GM21381 (cell line): ENCODE results near the gene PIK3C2G.

ENCODE experiments used
- ATAC-seq: cut with Tn5 transposase; IDR thresholded peaks from one replicate; pipeline ENCODE4 v1.9.1; 2021; ENCODE audit warnings: mild to moderate bottlenecking, moderate library complexity; ENCODE audit not compliant: unreplicated experiment

The PIK3C2G gene

GRCh38 chr12:18270958-18271460 lies 9.7 kb downstream of the PIK3C2G start:
- no peak for ATAC-seq

DNA sequence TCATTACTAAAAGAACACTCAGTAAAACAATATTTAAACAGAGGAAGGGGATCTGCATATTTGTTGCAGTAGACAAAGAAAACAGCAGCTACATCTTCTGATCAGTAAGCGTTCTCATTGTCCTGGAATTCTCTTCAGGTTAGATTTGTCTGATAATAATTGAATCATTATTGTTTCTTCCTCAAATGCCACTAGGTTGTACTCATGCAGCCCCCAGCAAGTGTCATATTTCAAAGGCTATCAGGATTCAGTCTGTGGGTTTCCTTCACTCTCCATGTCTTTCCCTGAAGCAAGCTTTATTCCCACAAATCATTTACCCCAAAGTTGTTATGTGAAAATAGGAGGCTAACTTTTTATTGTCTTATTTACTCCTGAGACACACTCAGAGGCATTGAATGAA lies 14.7 kb downstream of the PIK3C2G start:
- no peak for ATAC-seq

GRCh38 chr12:18277196-18277595 lies 15.9 kb downstream of the PIK3C2G start:
- ATAC-seq = no peak

- ATAC-seq = no peak
Measured at GRCh38 chr12:18280728-18281127, 19.4 kb downstream of the PIK3C2G start.

GRCh38 chr12:18281941-18282340 lies 20.6 kb downstream of the PIK3C2G start:
- no peak for ATAC-seq

DNA sequence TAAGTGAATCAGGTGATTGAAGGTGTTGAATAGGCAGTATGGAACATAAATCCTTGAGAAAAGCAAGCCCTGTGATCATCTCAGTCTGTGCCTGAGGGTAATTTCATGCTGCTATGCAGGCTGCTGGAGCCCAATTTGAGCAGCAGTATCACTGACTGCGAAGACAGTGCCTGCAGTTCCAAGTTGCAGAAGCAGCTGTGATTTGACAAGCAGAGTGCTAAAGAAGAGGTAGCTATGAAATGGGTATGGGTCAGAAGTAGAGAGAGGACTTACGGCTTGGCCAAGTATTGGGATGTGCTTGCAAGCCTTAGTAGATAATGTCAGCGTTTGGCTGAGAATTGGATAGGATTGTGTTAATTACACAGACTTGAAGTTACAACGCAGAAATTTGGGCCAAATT lies 22.5 kb downstream of the PIK3C2G start:
- ATAC-seq = no peak

DNA sequence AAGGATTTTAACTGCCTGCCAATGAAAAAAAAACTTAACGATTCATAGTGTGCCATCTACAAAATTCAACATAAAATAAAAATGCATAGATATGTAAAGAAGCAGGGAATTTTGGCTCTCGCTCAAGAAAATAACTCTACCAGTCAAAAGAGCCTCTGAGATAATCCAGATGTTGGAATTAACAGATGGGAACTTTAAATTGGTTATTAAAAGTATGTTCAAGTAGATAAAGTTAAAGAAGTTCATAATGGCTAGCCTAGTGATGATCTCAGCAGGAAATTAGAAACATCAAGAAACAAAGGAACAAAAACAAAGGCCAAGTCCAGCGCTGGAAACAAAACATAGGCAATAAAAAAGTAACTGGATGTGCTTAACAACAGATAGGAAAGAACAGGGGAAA lies 23.1 kb downstream of the PIK3C2G start:
- ATAC-seq = no peak

DNA sequence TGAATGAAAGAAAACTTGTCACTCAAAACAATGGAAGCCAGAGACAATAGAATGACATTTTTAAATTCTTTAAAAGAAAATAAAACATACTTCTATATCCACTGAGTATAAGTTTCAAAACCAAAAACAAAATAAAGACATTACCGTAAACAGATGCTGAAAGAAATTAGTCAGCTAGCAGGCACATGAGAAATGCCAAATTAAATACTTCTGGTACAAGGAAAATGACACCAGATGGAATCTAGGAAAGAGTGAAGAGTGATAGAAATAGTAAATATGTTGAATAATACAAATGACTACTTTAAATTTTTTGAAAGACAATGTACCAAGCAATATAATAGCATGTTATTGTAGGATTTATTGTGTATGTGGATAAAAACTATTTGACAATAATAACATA lies 23.8 kb downstream of the PIK3C2G start:
- no peak for ATAC-seq

- ATAC-seq = no peak
Measured at GRCh38 chr12:18290386-18290785, 29.1 kb downstream of the PIK3C2G start.

DNA sequence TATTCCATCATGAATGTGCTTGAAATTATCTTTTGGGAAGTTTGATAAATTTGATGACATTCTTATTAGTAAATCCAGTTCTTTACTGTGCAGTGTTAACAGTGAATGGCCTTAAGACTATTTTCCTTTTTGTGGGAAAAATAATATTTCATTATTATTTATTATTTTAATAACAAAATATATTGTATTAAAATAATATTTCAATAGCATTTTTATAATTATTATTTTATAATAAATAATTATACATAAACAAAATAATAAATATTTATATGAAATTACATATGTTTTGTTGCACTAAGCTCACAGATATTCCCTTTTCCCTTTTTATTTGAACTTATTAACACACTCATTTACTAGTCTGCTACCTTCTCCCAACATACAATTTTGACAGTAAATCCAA lies 33.6 kb downstream of the PIK3C2G start:
- ATAC-seq = no peak

GRCh38 chr12:18296201-18296908 lies 35.0 kb downstream of the PIK3C2G start:
- ATAC-seq = no peak

DNA sequence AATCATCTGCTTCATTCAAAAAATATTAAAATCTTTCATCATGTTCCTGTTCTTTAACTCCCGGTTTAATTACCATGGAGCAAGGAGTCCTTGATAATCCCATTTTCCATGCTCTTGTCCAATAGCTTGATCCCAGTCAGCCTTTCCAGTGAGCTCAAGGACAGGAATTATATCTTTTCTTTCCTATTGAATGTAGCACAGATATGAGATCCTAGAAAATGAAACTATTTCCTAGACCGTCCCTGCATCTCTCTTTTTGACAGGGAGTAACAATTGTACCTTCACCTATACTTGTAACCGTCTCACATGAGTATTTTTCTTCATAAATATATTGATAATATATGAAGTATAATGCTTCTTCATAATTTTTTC lies 35.6 kb downstream of the PIK3C2G start:
- ATAC-seq = no peak

- ATAC-seq = no peak
Measured at GRCh38 chr12:18297902-18298301, 36.6 kb downstream of the PIK3C2G start.

DNA sequence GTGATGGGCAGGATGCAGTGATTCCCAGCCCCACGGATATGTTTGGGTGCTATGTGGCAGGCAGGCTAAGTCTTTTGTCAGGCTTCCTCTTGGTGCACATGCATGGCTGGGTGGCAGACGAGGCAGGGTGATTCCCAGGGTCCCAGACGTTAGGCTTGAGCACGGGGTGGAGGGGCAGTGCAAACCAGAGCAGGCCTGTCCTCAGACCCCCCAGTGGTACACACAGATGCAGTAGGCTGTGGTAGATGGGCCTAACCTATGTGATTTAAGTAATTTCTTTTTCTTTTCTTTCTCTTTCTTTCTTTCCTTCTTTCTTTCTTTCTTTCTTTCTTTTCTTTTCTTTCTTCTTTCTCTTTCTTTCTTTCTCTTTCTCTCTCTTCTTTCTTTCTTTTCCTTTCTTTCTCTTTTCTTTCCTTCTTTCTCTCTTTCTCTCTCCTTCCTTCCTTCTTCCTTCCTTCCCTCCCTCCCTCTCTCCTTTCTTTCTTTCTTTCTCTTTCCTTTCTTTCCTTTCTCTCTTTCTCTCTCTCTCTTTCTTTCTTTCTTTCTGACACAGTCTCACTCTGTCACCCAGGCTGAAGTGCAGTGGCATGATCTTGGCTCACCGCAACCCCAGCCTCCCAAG lies 41.6 kb downstream of the PIK3C2G start:
- ATAC-seq = no peak

DNA sequence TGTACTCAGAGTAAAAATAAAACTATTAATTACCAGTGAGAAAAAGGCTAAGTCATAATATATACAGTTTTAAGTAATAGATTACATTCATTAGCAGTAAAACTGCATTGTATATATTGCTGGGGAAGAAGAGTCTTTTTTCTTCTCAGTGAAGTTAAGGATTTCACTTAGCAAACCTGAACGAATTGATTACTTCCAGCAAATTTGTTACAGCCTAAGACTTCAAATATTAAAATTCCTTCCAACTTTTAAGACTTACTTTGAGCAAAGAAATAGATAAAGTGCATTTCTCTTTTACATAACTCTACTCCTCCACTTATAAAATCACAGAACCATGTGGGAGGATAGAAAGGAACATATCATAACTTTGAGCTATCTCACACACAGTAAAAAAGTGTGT lies 43.3 kb downstream of the PIK3C2G start:
- no peak for ATAC-seq

DNA sequence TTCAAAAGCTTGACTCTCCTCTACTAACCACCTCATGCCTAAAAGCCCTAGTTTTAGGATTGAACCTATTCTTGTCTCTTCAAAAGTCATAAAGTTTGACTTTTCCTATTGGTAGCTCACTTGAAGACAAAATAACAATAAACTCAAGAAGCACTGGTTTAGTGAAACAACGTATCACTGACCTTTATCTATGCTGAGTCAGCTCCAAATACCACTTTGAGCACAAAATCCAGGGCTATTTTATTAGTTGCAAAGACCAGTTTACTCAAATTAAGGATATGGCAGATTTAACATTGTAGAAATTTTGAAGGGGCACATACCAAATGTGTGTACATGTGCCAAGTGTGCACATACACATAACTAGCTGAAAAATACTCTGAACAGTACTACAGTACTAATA lies 45.0 kb downstream of the PIK3C2G start:
- no peak for ATAC-seq

DNA sequence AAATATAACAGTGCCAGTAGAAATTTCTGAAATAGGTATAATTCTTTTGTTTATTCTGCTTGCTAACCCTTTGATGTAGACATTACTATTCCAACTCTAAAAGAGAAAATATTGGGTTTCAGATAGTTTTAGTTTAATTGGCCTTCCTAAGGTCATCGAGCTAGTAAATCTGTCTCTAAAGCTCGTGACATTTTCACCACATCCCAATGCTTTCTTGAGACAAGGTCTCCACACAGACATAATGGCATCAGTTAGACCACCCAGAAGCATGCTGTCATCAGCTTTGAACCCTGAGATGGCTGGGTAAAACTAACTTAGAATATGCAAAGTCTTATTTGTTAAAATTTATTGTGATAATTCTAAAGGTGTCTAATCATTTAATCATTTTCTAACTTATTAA lies 52.0 kb downstream of the PIK3C2G start:
- ATAC-seq = no peak

GRCh38 chr12:18320036-18320617 lies 58.8 kb downstream of the PIK3C2G start:
- no peak for ATAC-seq

DNA sequence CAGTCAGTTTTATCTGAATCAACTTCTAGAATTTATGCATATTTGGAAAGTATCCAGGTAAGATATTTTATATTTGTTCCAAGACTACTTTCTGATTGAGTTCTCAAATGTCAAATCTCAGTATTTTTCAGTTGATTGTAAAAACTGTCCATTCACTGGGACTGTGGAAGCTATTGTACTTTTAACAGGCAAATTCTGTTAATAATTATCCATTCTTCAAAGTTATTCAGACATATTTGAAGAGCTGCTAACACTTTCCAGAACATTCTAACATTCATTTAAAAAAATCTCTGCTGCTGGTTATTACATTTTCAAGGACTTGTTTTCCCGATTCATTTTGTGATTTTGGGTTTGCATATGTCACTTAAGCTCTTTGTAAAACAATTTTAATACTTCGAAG lies 59.7 kb downstream of the PIK3C2G start:
- no peak for ATAC-seq

DNA sequence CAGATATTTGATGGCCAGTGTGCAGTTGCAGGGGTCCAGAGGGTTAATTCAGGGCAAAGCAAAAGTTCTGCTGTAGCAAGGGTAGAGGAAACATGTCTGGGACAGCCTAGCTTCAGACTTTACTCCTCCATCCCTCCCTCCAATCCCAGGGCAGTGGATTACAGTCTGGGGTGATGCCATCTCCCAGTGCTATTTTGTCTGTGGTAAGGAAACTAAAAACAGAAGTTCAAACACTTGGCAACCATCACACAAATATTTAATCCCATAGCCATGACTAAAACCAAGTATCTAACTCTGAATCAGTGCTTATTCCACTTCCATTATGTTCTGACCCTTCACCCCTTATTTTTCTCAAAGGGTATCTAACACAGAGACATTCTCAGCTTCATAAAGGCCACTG lies 61.8 kb downstream of the PIK3C2G start:
- no peak for ATAC-seq

GRCh38 chr12:18327036-18327435 lies 65.7 kb downstream of the PIK3C2G start:
- ATAC-seq = no peak

- ATAC-seq = no peak
Measured at GRCh38 chr12:18332173-18332572, 70.9 kb downstream of the PIK3C2G start.
